Hematopoietic multipotent progenitor cell treated with erythropoietin and hydrocortisone succinate and interleukin-3 and kit ligand, for 17 days (in vitro differentiated cells): Measurements from ENCODE around the gene MRPL55.

Experiments
- DNase-seq: peaks from one replicate; pipeline ENCODE4 v3.0.0-alpha.2; 2015; ENCODE audit warnings: low spot score

MRPL55 gene

GRCh38 chr1:228100822-228101613 lies 8.1 kb downstream of the MRPL55 start:
- no peak for DNase-seq

- no peak for DNase-seq
These were observed 9.8 kb downstream of the MRPL55 start for GRCh38 chr1:228099331-228099732.

- no peak for DNase-seq
These were observed 10.7 kb downstream of the MRPL55 start for GRCh38 chr1:228098323-228098931.

- no peak for DNase-seq
These were observed 11.6 kb downstream of the MRPL55 start for GRCh38 chr1:228097333-228098081.

- DNase-seq = no peak
These were observed 12.4 kb downstream of the MRPL55 start for GRCh38 chr1:228096416-228097332.

GRCh38 chr1:228095938-228096337 lies 13.2 kb downstream of the MRPL55 start:
- no peak for DNase-seq

GRCh38 chr1:228095161-228095560 lies 13.9 kb downstream of the MRPL55 start:
- DNase-seq = no peak

- DNase-seq = no peak
These were observed 14.6 kb downstream of the MRPL55 start for GRCh38 chr1:228094432-228095016.

GRCh38 chr1:228093050-228093906 lies 15.8 kb downstream of the MRPL55 start:
- DNase-seq = no peak

- DNase-seq = no peak
These were observed 16.6 kb downstream of the MRPL55 start for GRCh38 chr1:228092342-228093049.

- no peak for DNase-seq
These were observed 18.0 kb downstream of the MRPL55 start for GRCh38 chr1:228091084-228091483.

GRCh38 chr1:228090613-228091081 lies 18.5 kb downstream of the MRPL55 start:
- DNase-seq = no peak

GRCh38 chr1:228089519-228090380 lies 19.3 kb downstream of the MRPL55 start:
- DNase-seq = no peak

- peak; percentile 62 for DNase-seq
These were observed 20.3 kb downstream of the MRPL55 start for GRCh38 chr1:228088586-228089498.

- DNase-seq = no peak
These were observed 21.3 kb downstream of the MRPL55 start for GRCh38 chr1:228087771-228088251.

GRCh38 chr1:228085287-228085951 lies 23.7 kb downstream of the MRPL55 start:
- peak; percentile 51 for DNase-seq

- DNase-seq = no peak
These were observed 24.3 kb downstream of the MRPL55 start for GRCh38 chr1:228084797-228085196.
